IPS-15b (cell line): ENCODE measurements around the gene ARHGAP36.

ENCODE experiments used
- H3K27me3 ChIP-seq: one replicate; pipeline ENCODE4 v1.6.1; 2013; ENCODE audit warnings: low read length; ENCODE audit not compliant: control insufficient read depth, insufficient read depth
- H3K36me3 ChIP-seq: one replicate; pipeline ENCODE4 v1.6.1; 2013; ENCODE audit warnings: low read length; ENCODE audit not compliant: control insufficient read depth, insufficient read depth
- H3K4me1 ChIP-seq: one replicate; pipeline ENCODE4 v1.6.1; 2013; ENCODE audit warnings: mild to moderate bottlenecking, low read length; ENCODE audit not compliant: control insufficient read depth, insufficient read depth
- H3K4me3 ChIP-seq: one replicate; pipeline ENCODE4 v1.5.1; 2013; ENCODE audit warnings: low read depth, low read length
- H3K9ac ChIP-seq: one replicate; pipeline ENCODE4 v1.6.1; 2013; ENCODE audit warnings: low read depth, mild to moderate bottlenecking, low read length
- H3K9me3 ChIP-seq: one replicate; pipeline ENCODE4 v1.6.1; 2013; ENCODE audit warnings: mild to moderate bottlenecking, low read length; ENCODE audit not compliant: control insufficient read depth, insufficient read depth

Gene ARHGAP36

DNA sequence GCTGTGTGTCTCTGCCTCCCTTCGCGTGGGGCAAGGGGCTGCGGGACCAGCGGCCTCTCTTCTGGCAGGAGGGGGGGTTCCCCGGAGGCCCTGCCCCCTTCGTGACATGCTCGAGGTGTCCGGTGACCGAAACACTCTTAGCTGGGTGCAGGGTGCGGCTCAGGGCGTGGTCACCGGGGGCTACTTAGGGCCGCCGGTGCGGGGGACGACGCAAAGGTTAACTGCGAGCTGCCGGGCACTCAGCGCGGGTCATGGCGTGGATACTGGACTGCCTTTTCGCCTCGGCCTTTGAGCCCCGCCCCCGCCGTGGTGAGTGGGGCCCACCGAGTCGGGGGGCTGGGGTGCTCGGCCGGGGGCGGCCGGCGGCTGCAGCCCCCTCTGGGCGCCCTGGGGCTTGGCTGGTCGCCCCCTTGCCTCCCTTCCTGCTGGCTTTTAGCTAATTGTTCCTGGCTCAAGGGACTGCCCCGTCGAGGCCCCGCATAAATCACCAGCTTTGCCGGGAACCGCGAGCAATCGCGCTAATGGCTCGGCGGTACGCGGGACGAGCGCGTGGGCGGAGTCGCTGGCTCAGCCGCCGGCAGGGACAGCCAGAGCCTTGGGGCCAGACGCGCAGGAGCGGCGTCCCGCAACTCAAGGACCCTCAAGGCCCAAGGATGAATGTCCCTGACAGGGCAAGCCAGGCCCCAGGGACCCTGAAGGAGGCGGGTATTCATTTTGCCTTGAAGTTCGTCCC is at the start of gene ARHGAP36:
Gene ARHGAP36 (plus strand): TSS at position 211 of the 733 bp plus-strand sequence. CDS start 23,320 bp downstream, outside the sequence.
- H3K9me3 ChIP-seq = no peaks in the 10 kb centered on the region
- H3K4me3 ChIP-seq = peak within 1 kb of the TSS; percentile 52
- no peaks in the 10 kb centered on the region for H3K36me3 ChIP-seq
- no peak within 1 kb of the TSS for H3K9ac ChIP-seq
- H3K27me3 ChIP-seq = peaks cover 78% of the 10 kb centered on the region
- peaks cover 18% of the 10 kb centered on the region for H3K4me1 ChIP-seq

DNA sequence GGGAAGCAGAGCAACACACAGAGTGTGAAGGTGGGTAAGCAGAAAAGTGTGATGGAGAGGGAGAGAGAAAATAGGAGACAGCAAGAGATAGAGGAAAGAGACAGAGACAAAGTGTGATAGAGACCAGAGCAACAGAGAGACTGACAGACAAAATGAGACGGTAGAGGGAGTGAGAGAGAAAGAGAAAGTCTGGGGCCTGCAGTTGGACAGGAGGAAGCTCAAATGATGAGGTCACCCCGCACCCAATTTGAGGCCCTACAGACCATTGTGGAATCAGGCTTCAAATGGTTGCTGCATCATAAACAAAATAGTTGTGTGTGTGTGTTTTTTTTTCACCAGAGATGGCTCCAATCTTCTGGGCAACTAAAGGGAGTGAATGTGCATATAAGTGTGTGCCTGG is 48.0 kb upstream of the ARHGAP36 start:
- Histone ChIP-seq H3K36me3 (no peaks in the 10 kb centered on the region), H3K9ac (no peak overlapping the region), H3K9me3 (no peaks in the 10 kb centered on the region), H3K4me3 (no peak overlapping the region), H3K27me3 (peaks cover 7% of the 10 kb centered on the region), H3K4me1 (no peaks in the 10 kb centered on the region)

DNA sequence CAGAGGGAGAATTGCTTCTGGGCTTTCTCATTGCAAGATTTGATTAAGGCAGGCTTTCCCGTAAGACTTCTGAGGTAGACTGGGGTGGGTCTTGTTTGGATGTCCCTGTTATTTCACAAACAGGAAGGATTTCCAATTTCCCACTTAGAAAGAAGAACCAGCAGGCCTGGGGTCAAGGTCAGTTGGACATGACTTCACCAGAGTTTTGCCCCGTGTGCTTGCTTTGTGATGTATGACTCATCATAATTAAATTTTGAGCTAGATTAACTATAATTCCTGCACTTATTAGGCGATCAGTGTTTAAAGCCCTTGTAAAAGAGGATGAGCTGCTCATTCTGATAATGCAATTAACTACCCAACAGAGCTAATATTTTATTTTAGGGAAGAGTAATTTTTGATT is 32.8 kb upstream of the ARHGAP36 start:
- no peak overlapping the region for H3K4me3 ChIP-seq
- peaks cover 3% of the 10 kb centered on the region for H3K27me3 ChIP-seq
- H3K4me1 ChIP-seq = no peaks in the 10 kb centered on the region
- no peaks in the 10 kb centered on the region for H3K9me3 ChIP-seq
- H3K9ac ChIP-seq = no peak overlapping the region
- H3K36me3 ChIP-seq = no peaks in the 10 kb centered on the region

DNA sequence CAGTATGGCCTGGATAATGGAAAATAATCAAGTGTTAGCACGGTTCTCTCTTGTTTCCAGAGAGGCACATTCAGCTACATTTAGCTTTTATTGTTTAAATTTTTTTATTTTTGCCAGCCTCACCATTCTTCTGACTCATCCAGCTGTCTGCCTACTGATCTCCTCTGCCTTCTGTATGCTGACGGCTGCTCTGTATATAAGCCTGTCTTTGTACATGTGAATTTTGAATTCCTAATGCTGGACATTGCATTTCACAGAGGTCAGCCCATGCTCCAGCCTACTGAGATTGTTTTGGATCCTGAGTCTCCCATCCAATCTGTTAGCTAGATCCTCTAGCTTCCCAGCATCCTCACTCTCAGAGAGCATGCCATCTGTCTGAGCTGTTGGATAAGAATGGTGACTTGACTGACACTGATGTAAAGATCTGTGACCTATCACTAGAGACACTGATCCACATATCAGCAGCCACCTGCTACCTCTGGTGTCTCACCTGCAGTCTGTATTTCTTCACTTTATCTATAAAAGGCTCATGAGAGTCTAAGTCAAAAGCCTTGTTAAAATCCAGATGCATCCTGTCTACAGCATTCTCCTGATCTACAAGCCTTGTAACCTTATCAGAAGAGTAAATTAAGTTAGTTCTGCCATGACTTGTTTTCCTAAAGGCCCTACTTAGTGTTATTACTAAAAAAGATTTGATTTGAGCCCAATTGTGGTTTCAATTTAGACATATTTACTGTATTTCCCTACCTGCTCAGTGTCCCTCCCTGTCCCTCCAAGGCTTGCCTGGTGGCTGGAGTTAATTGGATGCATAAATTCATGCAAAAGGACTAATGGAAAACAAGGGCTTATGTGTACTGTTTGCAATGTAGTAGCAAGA is 25.6 kb upstream of the ARHGAP36 start:
- H3K27me3 ChIP-seq = peaks cover 6% of the 10 kb centered on the region
- no peaks in the 10 kb centered on the region for H3K9me3 ChIP-seq
- no peak overlapping the region for H3K4me3 ChIP-seq
- H3K4me1 ChIP-seq = no peaks in the 10 kb centered on the region
- no peak overlapping the region for H3K9ac ChIP-seq
- no peaks in the 10 kb centered on the region for H3K36me3 ChIP-seq

- Histone ChIP-seq H3K9ac (no peak overlapping the region), H3K27me3 (peaks cover 4% of the 10 kb centered on the region), H3K36me3 (no peaks in the 10 kb centered on the region), H3K4me3 (no peak overlapping the region), H3K9me3 (no peaks in the 10 kb centered on the region), H3K4me1 (no peaks in the 10 kb centered on the region)
Measured at GRCh38 chrX:131034063-131034462, 24.1 kb upstream of the ARHGAP36 start.

DNA sequence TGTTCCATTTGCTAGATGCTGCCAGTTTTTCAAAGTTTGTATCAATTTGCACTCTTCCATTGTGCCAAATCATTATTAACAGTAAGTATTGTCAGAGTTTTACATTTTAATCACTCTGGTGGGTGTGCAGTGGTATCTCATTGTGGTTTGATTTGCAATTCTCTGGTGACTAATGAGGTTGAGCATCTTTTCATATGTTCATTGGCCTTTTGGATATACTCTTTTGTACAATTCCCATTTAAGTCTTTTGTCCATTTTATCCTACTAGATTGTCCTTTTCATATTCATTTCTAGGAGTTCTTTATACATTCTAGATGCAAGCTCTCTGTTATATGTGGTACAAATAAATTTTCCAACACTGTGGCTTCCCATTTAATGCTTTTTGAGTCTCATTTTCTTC is 17.4 kb upstream of the ARHGAP36 start:
- no peaks in the 10 kb centered on the region for H3K9me3 ChIP-seq
- H3K9ac ChIP-seq = no peak overlapping the region
- no peaks in the 10 kb centered on the region for H3K36me3 ChIP-seq
- peaks cover under 1% of the 10 kb centered on the region for H3K4me1 ChIP-seq
- peaks cover 6% of the 10 kb centered on the region for H3K27me3 ChIP-seq
- no peak overlapping the region for H3K4me3 ChIP-seq

GRCh38 chrX:131041667-131042066 is 16.5 kb upstream of the ARHGAP36 start:
- Histone ChIP-seq H3K4me1 (peaks cover 9% of the 10 kb centered on the region), H3K9me3 (no peaks in the 10 kb centered on the region), H3K27me3 (peaks cover 6% of the 10 kb centered on the region), H3K4me3 (no peak overlapping the region), H3K9ac (no peak overlapping the region), H3K36me3 (no peaks in the 10 kb centered on the region)

- H3K4me3 ChIP-seq = no peak overlapping the region
- peaks cover 26% of the 10 kb centered on the region for H3K27me3 ChIP-seq
- H3K9me3 ChIP-seq = no peaks in the 10 kb centered on the region
- H3K36me3 ChIP-seq = no peaks in the 10 kb centered on the region
- no peak overlapping the region for H3K9ac ChIP-seq
- H3K4me1 ChIP-seq = peaks cover 11% of the 10 kb centered on the region
Measured at GRCh38 chrX:131045726-131046125, 12.4 kb upstream of the ARHGAP36 start.

DNA sequence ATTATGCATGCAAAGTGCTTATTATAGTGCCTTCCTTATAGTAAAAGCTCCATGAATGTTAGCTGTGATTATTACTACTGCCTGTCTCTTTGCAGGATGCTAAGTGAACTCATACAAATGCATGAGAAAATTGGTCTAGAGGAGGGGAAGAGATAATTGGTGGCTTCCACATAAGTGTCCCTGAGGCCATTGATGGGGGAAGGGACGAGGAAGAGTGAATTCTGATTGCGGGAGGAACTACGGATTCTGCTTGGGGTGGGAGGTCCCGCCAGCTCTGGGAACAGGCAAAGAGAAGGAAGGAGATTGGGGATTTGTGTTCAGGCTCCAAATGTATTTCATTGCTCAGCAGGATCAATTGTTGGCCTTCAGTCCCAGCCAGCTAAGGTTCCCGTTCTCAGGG is 11.6 kb upstream of the ARHGAP36 start:
- H3K4me3 ChIP-seq = no peak overlapping the region
- peaks cover 29% of the 10 kb centered on the region for H3K27me3 ChIP-seq
- H3K36me3 ChIP-seq = no peaks in the 10 kb centered on the region
- no peak overlapping the region for H3K9ac ChIP-seq
- H3K9me3 ChIP-seq = no peaks in the 10 kb centered on the region
- peaks cover 11% of the 10 kb centered on the region for H3K4me1 ChIP-seq

DNA sequence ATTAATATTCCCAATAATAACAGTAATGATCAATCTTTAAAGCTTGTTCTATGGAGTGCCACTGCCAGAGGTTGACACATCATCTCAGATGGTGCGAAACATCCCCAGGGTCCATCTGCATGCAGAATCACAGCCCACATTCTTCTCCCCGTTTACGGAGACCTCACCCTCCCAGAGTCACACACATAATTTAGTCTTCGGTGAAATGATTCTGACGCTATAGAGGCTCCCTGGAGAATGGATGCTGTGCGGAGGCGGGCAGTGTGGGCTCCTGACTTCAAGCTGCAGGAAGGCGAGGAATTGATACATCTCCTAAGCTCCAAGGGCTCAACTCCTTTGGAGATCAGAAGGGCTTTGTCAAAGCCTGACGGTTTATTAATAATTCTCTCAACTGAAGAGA is 11.0 kb upstream of the ARHGAP36 start:
- no peaks in the 10 kb centered on the region for H3K36me3 ChIP-seq
- no peak overlapping the region for H3K4me3 ChIP-seq
- H3K9ac ChIP-seq = no peak overlapping the region
- no peaks in the 10 kb centered on the region for H3K9me3 ChIP-seq
- peaks cover 11% of the 10 kb centered on the region for H3K4me1 ChIP-seq
- peaks cover 32% of the 10 kb centered on the region for H3K27me3 ChIP-seq

GRCh38 chrX:131053076-131053475 is 5.1 kb upstream of the ARHGAP36 start:
- Histone ChIP-seq H3K4me1 (peaks cover 8% of the 10 kb centered on the region), H3K4me3 (no peak overlapping the region), H3K27me3 (peaks cover 81% of the 10 kb centered on the region), H3K36me3 (no peaks in the 10 kb centered on the region), H3K9ac (no peak overlapping the region), H3K9me3 (no peaks in the 10 kb centered on the region)

- Histone ChIP-seq H3K36me3 (no peaks in the 10 kb centered on the region), H3K27me3 (peaks cover 83% of the 10 kb centered on the region), H3K9me3 (no peaks in the 10 kb centered on the region), H3K4me1 (peaks cover 14% of the 10 kb centered on the region), H3K4me3 (no peak overlapping the region), H3K9ac (no peak overlapping the region)
Measured at GRCh38 chrX:131054906-131055305, 3.2 kb upstream of the ARHGAP36 start.
